T-cell (primary cell): ENCODE results near the gene MLPH. TPM values are rescaled to one million over a fixed set of nuclear protein-coding genes. Genes with fewer than 3 reads are reported as not detected.

Experiments used
- ATAC-seq, 4 experiments: fragments of 200-7000 bp in 3 of 4; fragments of 150-1000 bp in 1 of 4; cut with Tn5 transposase; replicated peaks in 1 of 4; 1 replicate in 3 of 4; 2 replicates in 1 of 4; pipeline ENCODE4 v1.10.0; 2021; ENCODE audit warnings: moderate library complexity in 3 of 4, mild to moderate bottlenecking in 2 of 4, moderate number of reproducible peaks in 1 of 4
- CTCF ChIA-PET, 2 donors: fragments of 300-600 bp; sonication (Branson Sonifier 250); formaldehyde crosslinking; loops; one replicate each; lab custom pipeline; 2022; ENCODE audit warnings: antibody characterized with exemption in 2 of 2; lab: Charles Lee
- POLR2A ChIA-PET, 2 donors: fragments of 300-600 bp; sonication (Branson Sonifier 250); formaldehyde crosslinking; loops; one replicate each; lab custom pipeline; 2022; ENCODE audit warnings: antibody characterized with exemption in 2 of 2; lab: Charles Lee
- DNase-seq, 35 experiments: peaks; one replicate each; pipeline versions ENCODE4 v3.0.0 to v3.0.0-alpha.2; 2013 to 2023
- H3K27ac ChIP-seq: one replicate; pipeline ENCODE4 v1.5.1; 2013; ENCODE audit warnings: low read length
- H3K27me3 ChIP-seq, 2 experiments: replicated peaks in 1 of 2; 1 replicate in 1 of 2; 2 replicates in 1 of 2; pipeline versions ENCODE4 v1.6.1 to v1.7.0; 2013; ENCODE audit warnings: low read length in 1 of 2, mixed read lengths in 1 of 2; ENCODE audit not compliant: control insufficient read depth in 2 of 2, insufficient read depth in 2 of 2; ENCODE audit errors: extremely low read depth in 1 of 2
- H3K36me3 ChIP-seq, 2 donors: 1 replicate in 1 of 2; 2 replicates in 1 of 2; pipeline versions ENCODE4 v1.6.1 to v1.7.0; 2013; ENCODE audit warnings: low read length in 1 of 2; ENCODE audit not compliant: control insufficient read depth in 2 of 2, insufficient read depth in 1 of 2; ENCODE audit errors: extremely low read depth in 1 of 2
- H3K4me1 ChIP-seq, 2 experiments: 1 replicate in 1 of 2; 2 replicates in 1 of 2; pipeline versions ENCODE4 v1.6.1 to v1.7.0; 2013; ENCODE audit warnings: low read length in 2 of 2, mixed read lengths in 1 of 2; ENCODE audit not compliant: insufficient read depth in 2 of 2, control insufficient read depth in 1 of 2; ENCODE audit errors: extremely low read depth in 1 of 2
- H3K4me3 ChIP-seq, 2 donors: 1 replicate in 1 of 2; 2 replicates in 1 of 2; pipeline versions ENCODE4 v1.5.1 to v1.7.0; 2013; ENCODE audit warnings: mild to moderate bottlenecking in 2 of 2, low read length in 1 of 2, moderate library complexity in 1 of 2; ENCODE audit not compliant: control insufficient read depth in 1 of 2; ENCODE audit errors: extremely low read depth in 1 of 2
- H3K9me3 ChIP-seq: 2 replicates; pipeline ENCODE4 v1.7.0; 2013
- H3K27ac Mint-ChIP-seq, 2 donors: one replicate each; pipeline ENCODE4 v1.8.0; 2020 to 2021; ENCODE audit warnings: mild to moderate bottlenecking in 2 of 2, mixed read lengths in 2 of 2
- H3K27me3 Mint-ChIP-seq, 2 donors: one replicate each; pipeline ENCODE4 v1.8.0; 2021 to 2022; ENCODE audit warnings: mixed read lengths in 2 of 2
- H3K36me3 Mint-ChIP-seq: one replicate; pipeline ENCODE4 v1.8.0; 2021; ENCODE audit warnings: mixed read lengths
- H3K4me1 Mint-ChIP-seq, 3 donors: one replicate each; pipeline ENCODE4 v1.8.0; 2020 to 2022; ENCODE audit warnings: mixed read lengths in 3 of 3, mild to moderate bottlenecking in 1 of 3
- H3K4me3 Mint-ChIP-seq, 3 donors: one replicate each; pipeline ENCODE4 v1.8.0; 2020 to 2022; ENCODE audit warnings: mild to moderate bottlenecking in 3 of 3, mixed read lengths in 3 of 3, moderate library complexity in 3 of 3
- H3K9me3 Mint-ChIP-seq, 3 donors: one replicate each; pipeline ENCODE4 v1.8.0; 2020 to 2022; ENCODE audit warnings: mixed read lengths in 3 of 3
- WGBS: methylation state at CpG from one replicate; pipeline ENCODE4 v1.1.5; 2013; ENCODE audit warnings: missing lambda C conversion rate; ENCODE audit not compliant: insufficient coverage; 5-methylcytosine and 5-hydroxymethylcytosine counted together
- total RNA-seq, 35 experiments: library from RNA in 6 of 35; stranded (reverse) in 6 of 35; fragments of 120-200 nt in 1 of 35; gene quantifications; one replicate each; pipeline versions ENCODE4 v1.2.1 to v1.2.4 and lab custom pipeline; 2013 to 2026

The MLPH gene
- total RNA-seq, 5 donors from 2014 or later (not counting 1 experiment from before 2014, with no cell fraction given): 0.55 to 1.4 (median 0.72) TPM; not detected in 2

DNA sequence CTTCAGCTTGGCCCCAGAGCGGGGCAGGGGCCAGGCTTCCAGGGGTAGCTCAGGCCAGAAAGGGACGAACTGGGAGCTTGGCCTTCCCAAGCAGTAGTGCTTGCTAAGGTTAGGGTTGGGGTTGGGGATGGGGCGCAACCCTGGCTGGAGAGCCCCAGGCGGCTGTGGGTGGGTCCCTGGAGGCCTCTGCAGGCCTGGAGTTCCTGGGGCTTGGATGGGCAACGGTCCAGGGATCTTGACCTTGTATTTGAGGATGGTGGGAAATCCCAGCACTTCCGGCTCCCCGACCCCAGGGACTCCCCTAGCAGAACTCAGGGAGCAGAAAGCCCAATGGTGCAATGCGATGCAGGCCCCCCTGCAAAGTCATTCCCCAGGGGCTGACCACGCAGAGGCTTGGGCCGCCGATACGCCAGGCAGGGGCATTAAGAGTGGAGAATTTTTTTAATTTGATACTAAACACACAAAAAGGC, 12.6 kb upstream of the MLPH start:
- ChIA-PET CTCF (interaction anchor here (0.9 to 4.5 kb wide), 5 partner anchors 42 to 58 kb away, joined by 3 to 70 read pairs (median 5); no protein-coding TSS in a partner anchor), POLR2A (no interaction called here)
- peaks cover 16 to 19% of the 10 kb centered on the region in 2 donors for H3K27me3 Mint-ChIP-seq
- no peaks in the 10 kb centered on the region for H3K9me3 ChIP-seq
- H3K4me1 ChIP-seq: peaks cover 3 to 26% of the 10 kb centered on the region in 2 experiments
- H3K9me3 Mint-ChIP-seq: no peaks in the 10 kb centered on the region
- H3K36me3 ChIP-seq: no peaks in the 10 kb centered on the region
- H3K4me3 Mint-ChIP-seq: peak overlapping the region; percentile 81 to 89 (median 84)
- 86% methylated on average over 8 of the region's 12 CpGs for WGBS
- no peak overlapping the region for H3K27ac ChIP-seq
- peaks cover 0 to 12% of the 10 kb centered on the region in 2 experiments for H3K27me3 ChIP-seq
- peak overlapping the region; percentile 76 to 82 for H3K27ac Mint-ChIP-seq
- peak in 1 of 35 experiments; percentile 0 for DNase-seq
- H3K4me3 ChIP-seq: peak overlapping the region; percentile 52 to 76
- peaks cover 11 to 15% (median 12%) of the 10 kb centered on the region in 3 donors for H3K4me1 Mint-ChIP-seq
- no peak for ATAC-seq
- H3K36me3 Mint-ChIP-seq: no peaks in the 10 kb centered on the region

DNA sequence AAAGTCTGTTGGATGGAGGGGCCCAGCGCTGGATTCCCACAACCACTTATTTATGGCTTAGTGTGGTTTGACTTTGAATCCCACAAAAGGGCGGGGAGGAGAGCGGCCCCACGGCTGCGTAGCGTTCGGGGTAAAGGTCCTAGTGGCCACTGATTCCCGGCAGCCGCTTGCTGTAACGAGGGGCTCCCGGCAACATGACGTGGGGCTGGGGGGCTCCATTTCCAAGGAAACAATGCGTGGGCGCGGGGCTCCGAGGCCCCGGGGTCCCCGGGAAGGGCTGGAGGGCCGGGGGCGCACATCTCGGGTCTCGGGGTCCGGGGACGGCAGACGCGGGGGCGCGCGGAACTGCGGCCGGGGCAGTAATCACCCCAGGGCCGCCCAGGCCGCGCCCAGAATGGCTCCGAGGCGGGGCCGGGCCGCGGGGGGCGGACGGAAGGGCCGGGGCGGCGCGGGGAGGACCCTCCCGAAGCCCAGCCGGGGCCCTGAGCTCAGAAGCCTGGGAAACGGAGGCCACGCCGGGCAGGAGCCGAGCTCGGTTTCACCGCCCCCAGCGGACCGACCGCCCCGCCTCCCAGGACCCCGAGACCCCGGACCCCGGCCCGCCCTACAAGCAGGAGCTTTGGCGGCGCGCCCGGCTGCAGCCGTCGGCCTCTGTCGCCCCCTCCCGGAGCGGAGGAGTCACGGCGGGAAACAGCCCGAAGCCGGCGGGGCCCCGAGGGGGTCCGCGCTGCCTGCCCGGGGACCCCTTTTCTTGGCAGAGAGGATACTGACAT, 11.9 kb upstream of the MLPH start:
- ATAC-seq (peak; percentile 83 to 89 (median 86)), DNase-seq (peak; percentile 27 to 82 (median 64))
- Mint-ChIP-seq H3K36me3 (no peaks in the 10 kb centered on the region), H3K4me1 (peaks cover 11 to 15% (median 12%) of the 10 kb centered on the region in 3 donors), H3K27ac (peak overlapping the region; percentile 76 to 82), H3K4me3 (peak overlapping the region; percentile 81 to 89 (median 84)), H3K9me3 (no peaks in the 10 kb centered on the region), H3K27me3 (peaks cover 16 to 19% of the 10 kb centered on the region in 2 donors)
- peaks cover 0 to 12% of the 10 kb centered on the region in 2 experiments for H3K27me3 ChIP-seq
- WGBS: 1% methylated on average over 70 of the region's 79 CpGs
- CTCF ChIA-PET: interaction anchor here (0.5 to 4.5 kb wide), 14 partner anchors 9 to 816 kb away, joined by 3 to 70 read pairs (median 6); no protein-coding TSS in a partner anchor
- H3K27ac ChIP-seq: peak overlapping the region; percentile 42
- H3K36me3 ChIP-seq: no peaks in the 10 kb centered on the region
- POLR2A ChIA-PET: interaction anchor here in 1 of 2 donors (0.5 to 0.6 kb wide), 2 partner anchors 39 to 53 kb away, joined by 3 to 8 read pairs; no protein-coding TSS in a partner anchor
- H3K4me1 ChIP-seq: peaks cover 3 to 26% of the 10 kb centered on the region in 2 experiments
- peak overlapping the region; percentile 52 to 76 for H3K4me3 ChIP-seq
- no peaks in the 10 kb centered on the region for H3K9me3 ChIP-seq

DNA sequence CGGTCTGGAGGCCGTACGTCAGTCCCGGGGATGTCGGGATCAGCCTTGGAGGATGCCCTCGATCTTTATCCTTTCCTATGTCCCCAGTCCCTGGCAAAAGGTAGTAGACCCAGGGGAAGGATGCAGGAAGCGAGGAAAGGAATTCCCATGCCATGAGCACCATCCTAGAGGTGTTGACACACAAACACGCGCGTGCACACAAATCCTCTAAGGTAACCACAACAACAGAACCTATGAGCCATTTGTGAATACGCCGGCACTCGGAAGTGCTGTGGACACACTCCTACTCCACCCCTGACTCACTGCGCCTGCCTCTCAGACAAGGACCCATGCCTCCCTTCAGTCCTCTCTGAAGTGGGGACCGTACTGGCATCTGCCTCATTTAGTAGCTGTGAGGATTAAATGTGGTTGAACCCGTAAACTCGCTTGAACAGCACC, 11.3 kb upstream of the MLPH start:
- Mint-ChIP-seq H3K36me3 (no peaks in the 10 kb centered on the region), H3K4me3 (peak overlapping the region; percentile 57 to 77 (median 68)), H3K27me3 (peaks cover 16 to 19% of the 10 kb centered on the region in 2 donors), H3K9me3 (no peaks in the 10 kb centered on the region), H3K4me1 (peaks cover 11 to 15% (median 12%) of the 10 kb centered on the region in 3 donors), H3K27ac (peak overlapping the region; percentile 70 to 81)
- Histone ChIP-seq H3K27me3 (peaks cover 0 to 15% of the 10 kb centered on the region in 2 experiments), H3K4me1 (peaks cover 3 to 26% of the 10 kb centered on the region in 2 experiments), H3K36me3 (no peaks in the 10 kb centered on the region), H3K4me3 (peak overlapping the region; percentile 52 to 76), H3K27ac (no peak overlapping the region), H3K9me3 (no peaks in the 10 kb centered on the region)
- POLR2A ChIA-PET: interaction anchor here in 1 of 2 donors (0.5 to 0.6 kb wide), 2 partner anchors 39 to 54 kb away, joined by 3 to 8 read pairs; no protein-coding TSS in a partner anchor
- ATAC-seq: peak; percentile 42 to 58 (median 50)
- peak in 7 of 35 experiments; percentile 8 to 37 (median 10) for DNase-seq
- CTCF ChIA-PET: interaction anchor here (0.6 to 4.5 kb wide), 13 partner anchors 10 to 815 kb away, joined by 3 to 70 read pairs (median 6); no protein-coding TSS in a partner anchor
- WGBS: no CpG with 5 or more reads among the region's 17 CpGs

DNA sequence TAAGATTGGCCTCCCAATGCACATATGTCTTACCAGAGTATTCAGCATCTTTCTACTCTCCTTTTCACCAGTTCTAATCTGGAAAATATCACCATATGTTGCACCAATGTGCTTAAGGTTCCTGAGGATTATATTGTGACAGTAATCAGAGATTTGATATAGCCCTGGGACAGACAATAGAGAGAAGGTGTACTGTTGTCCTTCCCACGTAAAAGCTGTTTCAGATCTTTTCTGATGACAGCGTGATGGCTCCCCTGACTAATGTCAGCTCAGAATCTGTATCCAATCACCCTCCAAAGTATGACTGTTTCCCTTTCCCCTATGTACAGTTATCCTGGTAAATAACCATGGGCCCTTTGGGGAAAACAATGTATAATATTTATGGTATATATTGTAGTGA, 9.0 kb upstream of the MLPH start:
- ATAC-seq: no peak
- peaks cover 10 to 13% (median 11%) of the 10 kb centered on the region in 3 donors for H3K4me1 Mint-ChIP-seq
- no peak overlapping the region for H3K27ac Mint-ChIP-seq
- H3K4me3 ChIP-seq: no peak overlapping the region
- no peaks in the 10 kb centered on the region for H3K36me3 ChIP-seq
- no peaks in the 10 kb centered on the region for H3K36me3 Mint-ChIP-seq
- CTCF ChIA-PET: interaction anchor here (0.5 to 4.5 kb wide), 4 partner anchors 54 to 324 kb away, joined by 3 to 70 read pairs (median 6); no protein-coding TSS in a partner anchor
- H3K27me3 ChIP-seq: peaks cover 0 to 23% of the 10 kb centered on the region in 2 experiments
- no peak overlapping the region for H3K27ac ChIP-seq
- H3K27me3 Mint-ChIP-seq: peaks cover 23 to 34% of the 10 kb centered on the region in 2 donors
- peaks cover 3 to 22% of the 10 kb centered on the region in 2 experiments for H3K4me1 ChIP-seq
- WGBS: no CpG with 5 or more reads among the region's 2 CpGs
- POLR2A ChIA-PET: no interaction called here
- H3K9me3 Mint-ChIP-seq: no peaks in the 10 kb centered on the region
- H3K4me3 Mint-ChIP-seq: no peak overlapping the region
- DNase-seq: no peak
- H3K9me3 ChIP-seq: no peaks in the 10 kb centered on the region

DNA sequence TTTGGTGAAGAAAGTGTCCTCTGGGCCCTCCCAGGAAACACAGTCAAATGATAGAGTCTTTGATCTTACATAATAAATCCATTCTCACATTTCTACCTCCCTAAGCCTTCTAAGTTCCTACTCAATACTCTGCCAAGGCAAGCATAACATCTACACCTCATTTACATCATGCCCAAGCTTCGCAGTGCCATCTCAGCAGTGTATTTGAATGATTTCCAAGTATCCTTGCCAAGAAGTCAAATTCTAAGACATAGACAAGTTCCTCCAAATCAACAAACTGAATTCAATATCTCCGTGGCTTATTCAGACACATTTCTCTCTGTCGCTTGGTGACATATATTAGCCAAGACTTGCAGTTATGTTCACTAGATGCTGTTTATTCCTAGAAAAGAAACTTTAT, 8.1 kb upstream of the MLPH start:
- 71% methylated on average over 1 of the region's 3 CpGs for WGBS
- Mint-ChIP-seq H3K9me3 (no peaks in the 10 kb centered on the region), H3K27ac (no peak overlapping the region), H3K4me1 (peaks cover 10 to 11% (median 11%) of the 10 kb centered on the region in 3 donors), H3K36me3 (no peaks in the 10 kb centered on the region), H3K27me3 (peaks cover 23 to 38% of the 10 kb centered on the region in 2 donors), H3K4me3 (no peak overlapping the region)
- peaks cover 3 to 18% of the 10 kb centered on the region in 2 experiments for H3K4me1 ChIP-seq
- no peak overlapping the region for H3K27ac ChIP-seq
- DNase-seq (no peak), ATAC-seq (no peak)
- no peaks in the 10 kb centered on the region for H3K36me3 ChIP-seq
- no peaks in the 10 kb centered on the region for H3K9me3 ChIP-seq
- no peak overlapping the region for H3K4me3 ChIP-seq
- peaks cover 0 to 30% of the 10 kb centered on the region in 2 experiments for H3K27me3 ChIP-seq
- CTCF ChIA-PET: no interaction called here
- POLR2A ChIA-PET: no interaction called here

DNA sequence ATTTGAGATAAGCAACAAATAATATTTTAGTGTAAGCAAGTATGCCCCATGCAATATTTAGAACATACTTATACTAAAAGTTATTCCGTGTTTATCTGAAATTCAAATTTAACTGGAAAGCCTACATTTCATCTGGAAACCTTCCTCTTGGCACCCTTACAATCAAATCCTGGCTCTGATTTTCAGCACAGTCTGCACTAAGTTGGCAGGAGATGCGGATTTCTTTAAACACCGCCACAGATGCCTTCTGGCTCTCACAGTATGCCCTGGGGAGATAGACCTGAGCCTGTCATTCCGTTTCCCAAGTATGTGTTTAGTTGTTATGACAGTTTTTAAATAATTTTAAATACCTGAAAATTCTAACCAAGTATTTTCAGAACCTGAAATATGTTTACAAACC, 7.3 kb upstream of the MLPH start:
- no peak for DNase-seq
- Histone ChIP-seq H3K4me1 (peaks cover 3 to 11% of the 10 kb centered on the region in 2 experiments), H3K4me3 (no peak overlapping the region), H3K9me3 (no peaks in the 10 kb centered on the region), H3K27me3 (peaks cover 0 to 33% of the 10 kb centered on the region in 2 experiments), H3K27ac (no peak overlapping the region), H3K36me3 (no peaks in the 10 kb centered on the region)
- no peak overlapping the region for H3K4me3 Mint-ChIP-seq
- no peaks in the 10 kb centered on the region for H3K36me3 Mint-ChIP-seq
- no CpG with 5 or more reads among the region's 4 CpGs for WGBS
- ChIA-PET CTCF (no interaction called here), POLR2A (no interaction called here)
- peaks cover 28 to 46% of the 10 kb centered on the region in 2 donors for H3K27me3 Mint-ChIP-seq
- H3K4me1 Mint-ChIP-seq: peaks cover 6 to 11% (median 7%) of the 10 kb centered on the region in 3 donors
- no peak overlapping the region for H3K27ac Mint-ChIP-seq
- H3K9me3 Mint-ChIP-seq: no peaks in the 10 kb centered on the region
- ATAC-seq: no peak
